Measurements from ENCODE around the gene E2F8. TPM values are rescaled to one million over a fixed set of nuclear protein-coding genes. Genes with fewer than 3 reads are reported as not detected.
A peak's percentile ranks its signal among the peaks of the same experiment; 100 is the strongest.

The E2F8 gene
- total RNA-seq, 2 donors from 2014 or later, result 1.7 to 2.2 TPM

DNA sequence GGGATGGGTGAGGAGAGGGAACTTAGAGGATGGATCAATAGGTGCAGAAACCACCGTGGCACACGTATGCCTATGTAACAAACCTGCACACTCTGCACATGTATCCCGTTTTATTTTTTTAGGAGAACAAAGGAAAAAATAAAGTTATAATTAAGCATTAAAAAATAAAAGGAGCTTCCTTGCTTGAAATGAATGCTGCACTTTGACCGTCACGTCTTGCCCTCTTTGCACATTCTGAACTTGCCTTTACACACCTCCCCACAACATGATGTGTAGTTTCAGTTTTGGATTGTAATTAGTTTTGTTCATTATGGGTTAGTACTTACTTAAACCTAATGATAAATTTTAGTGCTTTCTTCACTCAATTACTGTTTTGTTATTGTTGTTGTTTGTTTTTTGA is 35.9 kb downstream of the E2F8 start:
- DNase-seq (ENCODE audit: low spot score), result no peak
- H3K27ac ChIP-seq, result peak overlapping the region in 1 of 2 donors; percentile 12

DNA sequence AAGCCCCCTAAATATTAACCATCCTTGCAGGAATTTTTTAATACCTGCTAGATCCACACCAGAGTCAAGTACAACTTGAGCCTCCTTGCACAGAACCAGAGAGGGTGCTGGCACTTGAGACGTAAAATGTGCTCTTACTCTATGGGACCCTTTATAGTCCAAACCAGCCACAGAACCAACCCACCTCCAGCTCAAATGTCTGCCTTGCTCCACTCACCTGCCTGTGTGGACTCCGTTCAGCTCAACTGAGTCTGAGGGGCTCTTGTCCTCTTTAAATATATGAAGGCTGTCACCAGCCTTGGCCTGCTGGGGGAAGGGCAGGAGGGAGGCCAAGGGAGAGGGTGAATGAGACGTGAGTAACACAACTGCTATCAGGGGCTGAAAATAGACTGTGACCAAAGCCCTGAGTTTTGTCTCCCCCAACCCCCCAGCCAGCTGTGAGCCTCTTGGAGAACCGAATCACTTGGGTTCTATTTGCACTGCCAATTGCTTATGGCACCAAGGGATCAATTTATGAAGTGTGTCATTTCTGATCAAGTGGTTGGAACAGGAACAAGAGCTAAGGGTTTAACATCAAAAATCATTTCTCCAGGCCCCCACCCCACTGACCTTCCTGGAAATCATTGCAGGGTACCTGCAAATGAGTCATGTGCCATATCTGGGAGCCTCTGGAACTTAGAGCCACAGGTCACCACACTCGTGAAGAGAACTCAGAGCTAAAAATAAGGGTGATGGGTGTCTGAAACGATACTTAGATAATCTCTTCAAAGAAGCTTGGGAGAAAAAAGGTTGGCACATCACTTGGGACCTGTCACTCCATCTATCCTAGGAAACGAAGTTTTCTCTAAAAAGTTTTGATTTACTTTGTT is 38.8 kb downstream of the E2F8 start, which contains the start of gene CSRP3:
TSS of gene CSRP3 (minus strand) at position 247 of the 869 bp plus-strand sequence. CDS start 9,535 bp downstream, outside the sequence.
- H3K36me3 ChIP-seq, result peaks cover 8% of the 10 kb centered on the region
- H3K4me1 ChIP-seq, result no peaks in the 10 kb centered on the region
- peak within 1 kb of the TSS; percentile 48 to 52 for H3K4me3 ChIP-seq
- peak within 1 kb of the TSS; percentile 83 to 92 for H3K27ac ChIP-seq
- no peaks in the 10 kb centered on the region for H3K27me3 ChIP-seq
- H3K9me3 ChIP-seq, result no peaks in the 10 kb centered on the region
- DNase-seq (ENCODE audit: low spot score), result peak; percentile 73
- TF ChIP-seq, protein P1, sequence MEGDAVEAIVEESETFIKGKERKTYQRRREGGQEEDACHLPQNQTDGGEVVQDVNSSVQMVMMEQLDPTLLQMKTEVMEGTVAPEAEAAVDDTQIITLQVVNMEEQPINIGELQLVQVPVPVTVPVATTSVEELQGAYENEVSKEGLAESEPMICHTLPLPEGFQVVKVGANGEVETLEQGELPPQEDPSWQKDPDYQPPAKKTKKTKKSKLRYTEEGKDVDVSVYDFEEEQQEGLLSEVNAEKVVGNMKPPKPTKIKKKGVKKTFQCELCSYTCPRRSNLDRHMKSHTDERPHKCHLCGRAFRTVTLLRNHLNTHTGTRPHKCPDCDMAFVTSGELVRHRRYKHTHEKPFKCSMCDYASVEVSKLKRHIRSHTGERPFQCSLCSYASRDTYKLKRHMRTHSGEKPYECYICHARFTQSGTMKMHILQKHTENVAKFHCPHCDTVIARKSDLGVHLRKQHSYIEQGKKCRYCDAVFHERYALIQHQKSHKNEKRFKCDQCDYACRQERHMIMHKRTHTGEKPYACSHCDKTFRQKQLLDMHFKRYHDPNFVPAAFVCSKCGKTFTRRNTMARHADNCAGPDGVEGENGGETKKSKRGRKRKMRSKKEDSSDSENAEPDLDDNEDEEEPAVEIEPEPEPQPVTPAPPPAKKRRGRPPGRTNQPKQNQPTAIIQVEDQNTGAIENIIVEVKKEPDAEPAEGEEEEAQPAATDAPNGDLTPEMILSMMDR (IDR thresholded peaks at IDR 0.05), result no peak

More for the DNA sequence above, 35.9 kb downstream of the E2F8 start:
- no peak overlapping the region for H3K4me3 ChIP-seq
- TF ChIP-seq, protein P1 (IDR thresholded peaks at IDR 0.05), result no peak
- H3K9me3 ChIP-seq, result no peaks in the 10 kb centered on the region
- H3K4me1 ChIP-seq, result peaks cover 0 to 9% of the 10 kb centered on the region in 2 donors
- no peaks in the 10 kb centered on the region for H3K27me3 ChIP-seq
- no peaks in the 10 kb centered on the region for H3K36me3 ChIP-seq

DNA sequence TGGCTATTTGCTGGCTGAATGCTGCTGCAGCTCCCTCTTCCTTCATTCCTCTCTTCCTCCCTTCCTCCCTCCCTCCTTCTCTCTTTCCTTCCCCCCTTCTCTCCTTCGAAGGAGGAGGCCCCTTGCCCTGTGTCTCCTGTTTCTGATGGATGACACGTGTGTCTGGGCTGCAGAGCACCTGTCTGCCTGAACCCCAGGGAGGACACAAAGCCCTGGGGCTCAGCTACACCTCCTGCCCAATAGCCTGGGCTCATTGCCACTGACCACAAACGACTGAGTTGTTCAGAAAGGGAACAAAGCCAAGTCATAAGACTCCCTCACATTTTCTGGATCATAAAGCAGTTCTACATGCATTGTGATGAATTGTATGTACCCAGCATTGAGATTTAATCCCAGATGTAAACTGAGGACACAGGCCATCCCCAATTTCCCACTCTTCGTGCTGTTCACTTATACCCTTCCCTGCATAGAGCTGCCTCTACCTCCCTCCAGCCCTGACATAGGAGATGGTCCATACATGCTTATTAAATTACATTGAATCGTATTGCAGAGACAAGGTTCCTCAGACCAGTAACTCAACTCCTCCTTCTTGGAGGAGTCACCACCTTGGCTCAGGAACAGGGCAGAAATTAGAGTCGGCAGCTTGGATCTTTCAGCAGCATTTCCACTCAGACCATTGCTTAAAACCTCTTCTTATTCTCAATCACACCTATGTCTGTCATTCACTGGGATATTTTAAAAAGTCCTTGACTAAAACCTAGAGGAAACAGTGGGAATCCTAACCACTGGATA is 40.1 kb downstream of the E2F8 start:
- Histone ChIP-seq H3K27me3 (no peaks in the 10 kb centered on the region), H3K4me3 (peak overlapping the region; percentile 48 to 52), H3K36me3 (peaks cover 8% of the 10 kb centered on the region), H3K27ac (peak overlapping the region; percentile 83 to 92), H3K4me1 (no peaks in the 10 kb centered on the region), H3K9me3 (no peaks in the 10 kb centered on the region)
- TF ChIP-seq, protein P1 (IDR thresholded peaks at IDR 0.05), result no peak
- no peak for DNase-seq (ENCODE audit: low spot score)

DNA sequence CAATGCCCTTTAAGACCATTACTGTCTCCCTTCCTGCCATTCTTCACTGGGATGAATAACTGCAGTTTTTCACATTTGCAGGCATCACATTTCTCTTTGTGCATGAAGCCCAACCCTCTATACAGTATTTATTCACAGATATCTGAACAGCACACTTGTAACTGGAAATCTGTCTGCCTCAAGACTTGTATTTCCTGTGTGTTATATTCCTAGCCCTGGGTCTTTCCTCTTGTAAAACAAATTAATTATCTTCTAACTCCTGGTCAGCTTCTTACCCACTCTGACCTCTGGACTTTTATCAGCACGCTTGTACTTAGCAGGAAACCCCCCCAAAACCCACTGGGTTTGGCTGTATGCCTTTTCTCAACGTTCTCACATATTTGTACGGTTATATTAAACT is 41.0 kb downstream of the E2F8 start:
- TF ChIP-seq, protein P1 (IDR thresholded peaks at IDR 0.05), result no peak
- peak overlapping the region; percentile 48 to 52 for H3K4me3 ChIP-seq
- H3K27ac ChIP-seq, result peak overlapping the region; percentile 83 to 92
- H3K27me3 ChIP-seq, result no peaks in the 10 kb centered on the region
- no peaks in the 10 kb centered on the region for H3K9me3 ChIP-seq
- H3K4me1 ChIP-seq, result peaks cover 0 to 3% of the 10 kb centered on the region in 2 donors
- peaks cover 8% of the 10 kb centered on the region for H3K36me3 ChIP-seq
- no peak for DNase-seq (ENCODE audit: low spot score)

DNA sequence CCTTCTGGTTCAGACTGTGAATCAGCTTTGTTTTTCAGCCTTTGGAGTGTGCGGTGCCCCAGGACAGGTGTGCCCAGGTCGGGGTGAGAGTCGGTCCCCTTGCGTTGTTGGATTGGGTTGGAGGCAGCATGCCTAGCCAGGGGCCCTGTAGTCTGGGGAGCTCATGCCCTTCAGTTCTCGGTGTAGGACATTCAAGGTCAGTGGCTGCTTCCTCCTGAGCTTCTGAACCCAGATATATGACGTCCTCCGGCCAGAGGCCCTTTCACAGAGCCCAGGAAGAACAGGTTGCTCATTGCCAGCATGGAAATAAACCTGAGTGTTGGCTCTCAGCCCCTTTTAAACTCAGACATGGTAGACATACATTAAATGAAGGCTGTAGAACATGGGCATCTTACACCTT is 41.7 kb downstream of the E2F8 start:
- H3K4me3 ChIP-seq, result peak overlapping the region; percentile 48 to 52
- H3K36me3 ChIP-seq, result peaks cover 8% of the 10 kb centered on the region
- TF ChIP-seq, protein P1 (IDR thresholded peaks at IDR 0.05), result no peak
- no peaks in the 10 kb centered on the region for H3K27me3 ChIP-seq
- H3K9me3 ChIP-seq, result no peaks in the 10 kb centered on the region
- DNase-seq (ENCODE audit: low spot score), result no peak
- peak overlapping the region; percentile 83 to 92 for H3K27ac ChIP-seq
- peaks cover 0 to 9% of the 10 kb centered on the region in 2 donors for H3K4me1 ChIP-seq
